Endothelial cell of umbilical vein (primary cell): ENCODE results near the gene SDSL. TPM values are rescaled to one million over a fixed set of nuclear protein-coding genes. Genes with fewer than 3 reads are reported as not detected.

Experiments used
- BruUV-seq: library from RNA; stranded (reverse); fragments of 400-500 nt; replicated peaks from 2 replicates; lab custom pipeline; 2021; lab: Mats Ljungman, UMichigan
- CTCF ChIA-PET: fragments of 300-600, 350-600 bp; sonication (Branson Sonifier 250); formaldehyde crosslinking; loops from one replicate; lab custom pipeline; 2021; ENCODE audit warnings: antibody characterized with exemption, inconsistent platforms; lab: Charles Lee
- POLR2A ChIA-PET: fragments of 300-600, 350-600 bp; sonication (Branson Sonifier 250); formaldehyde crosslinking; loops from one replicate; lab custom pipeline; 2021; ENCODE audit warnings: antibody characterized with exemption, inconsistent platforms; lab: Charles Lee
- DNase-seq: peaks from one replicate; pipeline ENCODE4 v3.0.0-alpha.2; 2011; ENCODE audit warnings: low read depth, low spot score
- FAIRE-seq: peaks from 2 replicates; lab custom pipeline; 2011; peaks lifted over from hg19 to GRCh38; lab: Jason Lieb, UNC
- H2AFZ ChIP-seq: 2 replicates; pipeline ENCODE4 v1.6.0; 2012; ENCODE audit warnings: low read depth, low read length, control low read depth, inconsistent platforms
- H3K27ac ChIP-seq: 2 replicates; pipeline ENCODE4 v1.5.1; 2011; ENCODE audit warnings: low read depth, mild to moderate bottlenecking, control low read depth, low read length, moderate library complexity; ENCODE audit not compliant: insufficient read depth
- H3K27me3 ChIP-seq, 2 experiments: 2 replicates each; pipeline versions ENCODE4 v1.6.0 to v1.6.1; 2011; ENCODE audit warnings: low read length in 2 of 2, mixed read lengths in 1 of 2; ENCODE audit not compliant: control insufficient read depth in 2 of 2, insufficient read depth in 2 of 2
- H3K36me3 ChIP-seq, 2 experiments: 2 replicates in 1 of 2; 3 replicates in 1 of 2; pipeline ENCODE4 v1.5.1; 2011; ENCODE audit warnings: low read length in 2 of 2, mild to moderate bottlenecking in 1 of 2, moderate library complexity in 1 of 2; ENCODE audit not compliant: control insufficient read depth in 2 of 2, insufficient read depth in 2 of 2; ENCODE audit errors: extremely low read depth in 1 of 2
- H3K4me1 ChIP-seq: 3 replicates; pipeline ENCODE4 v1.5.1; 2011; ENCODE audit warnings: mild to moderate bottlenecking, low read length; ENCODE audit not compliant: control insufficient read depth, insufficient read depth; ENCODE audit errors: extremely low read depth
- H3K4me2 ChIP-seq: 2 replicates; pipeline ENCODE4 v1.6.1; 2011; ENCODE audit warnings: low read length, control low read depth, mixed read lengths; ENCODE audit not compliant: insufficient read depth
- H3K4me3 ChIP-seq, 3 experiments: fragments of 200-600 bp in 1 of 3; sonication (generic), shearing (Covaris generic) in 1 of 3; replicated peaks in 1 of 3; 2 replicates each; pipeline ENCODE4 v1.5.1; 2011 to 2016; ENCODE audit warnings: control low read depth in 3 of 3, low read length in 3 of 3, mild to moderate bottlenecking in 2 of 3, inconsistent platforms in 1 of 3, low read depth in 1 of 3, moderate library complexity in 1 of 3; ENCODE audit not compliant: insufficient read depth in 1 of 3
- H3K79me2 ChIP-seq: 2 replicates; pipeline ENCODE4 v1.6.0; 2012; ENCODE audit warnings: low read length, inconsistent platforms; ENCODE audit not compliant: control insufficient read depth, insufficient read depth
- H3K9ac ChIP-seq: replicated peaks from 2 replicates; pipeline ENCODE3; 2011; ENCODE audit warnings: low read length, control low read depth; ENCODE audit not compliant: insufficient read depth; ENCODE audit errors: extremely low read depth
- H3K9me1 ChIP-seq: replicated peaks from 3 replicates; pipeline ENCODE4 v1.6.0; 2011; ENCODE audit warnings: mild to moderate bottlenecking, low read length; ENCODE audit not compliant: control insufficient read depth, insufficient read depth; ENCODE audit errors: extremely low read depth
- H3K9me3 ChIP-seq: replicated peaks from 2 replicates; pipeline ENCODE4 v1.5.1; 2012; ENCODE audit warnings: low read length, inconsistent platforms; ENCODE audit not compliant: control insufficient read depth, insufficient read depth
- H4K20me1 ChIP-seq: replicated peaks from 2 replicates; pipeline ENCODE3; 2011; ENCODE audit warnings: mild to moderate bottlenecking, low read length; ENCODE audit not compliant: control insufficient read depth, insufficient read depth; ENCODE audit errors: extremely low read depth
- CTCF ChIP-seq, 2 donors: IDR thresholded peaks; 1 replicate in 1 of 2; 2 replicates in 1 of 2; pipeline ENCODE4 v1.5.1; 2011; ENCODE audit warnings: low read length in 2 of 2, mild to moderate bottlenecking in 2 of 2, moderate library complexity in 2 of 2, control low read depth in 1 of 2, inconsistent platforms in 1 of 2, low read depth in 1 of 2; ENCODE audit not compliant: insufficient read depth in 1 of 2; ENCODE audit errors: extremely low read depth in 1 of 2
- EZH2 ChIP-seq: IDR thresholded peaks from 2 replicates; pipeline ENCODE4 v1.6.1; 2012; ENCODE audit warnings: borderline replicate concordance, low read depth, mild to moderate bottlenecking, moderate library complexity, low read length, inconsistent platforms; ENCODE audit not compliant: severe bottlenecking
- FOS ChIP-seq: IDR thresholded peaks from 2 replicates; pipeline ENCODE4 v1.6.1; 2011; ENCODE audit warnings: mild to moderate bottlenecking, low read length, moderate library complexity, borderline replicate concordance; ENCODE audit not compliant: insufficient read depth
- GATA2 ChIP-seq: IDR thresholded peaks from 2 replicates; pipeline ENCODE4 v1.7.0; 2011; ENCODE audit warnings: low read depth, mild to moderate bottlenecking, moderate library complexity, mixed read lengths, low read length; ENCODE audit not compliant: insufficient read length, insufficient read depth
- JUN ChIP-seq: IDR thresholded peaks from 2 replicates; pipeline ENCODE4 v1.6.1; 2011; ENCODE audit warnings: borderline replicate concordance, low read depth; ENCODE audit not compliant: insufficient read length, insufficient read depth
- MAX ChIP-seq: IDR thresholded peaks from 2 replicates; pipeline ENCODE4 v1.6.1; 2011; ENCODE audit not compliant: insufficient read depth, insufficient read length
- MYC ChIP-seq: IDR thresholded peaks from one replicate; pipeline ENCODE4 v1.6.1; 2011; ENCODE audit warnings: mild to moderate bottlenecking, low read depth, low read length
- POLR2A ChIP-seq: IDR thresholded peaks from 2 replicates; pipeline ENCODE4 v1.6.1; 2012; ENCODE audit warnings: low read depth, mild to moderate bottlenecking, control low read depth, low read length
- POLR2AphosphoS5 ChIP-seq: IDR thresholded peaks from 2 replicates; pipeline ENCODE4 v1.6.1; 2012; ENCODE audit warnings: low read depth, mild to moderate bottlenecking, control low read depth, low read length, moderate library complexity; ENCODE audit not compliant: insufficient read depth
- dilution Hi-C: fragments of 300-500 bp; cut with MboI; formaldehyde crosslinking; loops from one replicate; pipeline ENCODE4 v1.15.0; 2019; ENCODE audit warnings: low sequenced_read_pairs; ENCODE audit not compliant: extremely low pct_ligation_motif_present
- intact Hi-C: fragments of 100-400 bp; cut with micrococcal nuclease; formaldehyde crosslinking; loops from one replicate; pipeline ENCODE4 v1.10.0; 2022
- polyA plus RNA-seq, 4 experiments: library from polyadenylated mRNA; depleted of rRNA in 3 of 4; stranded (reverse) in 3 of 4; unstranded in 1 of 4; fragments of >200 nt; gene quantifications; 2 replicates each; pipeline versions ENCODE4 v1.2.1 to v1.2.3, GENCODE V29; 2011 to 2012; ENCODE audit warnings: missing spikeins in 1 of 4
- total RNA-seq: library from RNA; stranded (reverse); gene quantifications from 2 replicates; pipeline ENCODE4 v1.2.3, GENCODE V29; 2021

SDSL gene
- total and polyA plus RNA-seq, 2 donors (not counting 3 experiments of a cell fraction or from before 2014, with no cell fraction given) = 5.7 to 16.9 TPM

DNA sequence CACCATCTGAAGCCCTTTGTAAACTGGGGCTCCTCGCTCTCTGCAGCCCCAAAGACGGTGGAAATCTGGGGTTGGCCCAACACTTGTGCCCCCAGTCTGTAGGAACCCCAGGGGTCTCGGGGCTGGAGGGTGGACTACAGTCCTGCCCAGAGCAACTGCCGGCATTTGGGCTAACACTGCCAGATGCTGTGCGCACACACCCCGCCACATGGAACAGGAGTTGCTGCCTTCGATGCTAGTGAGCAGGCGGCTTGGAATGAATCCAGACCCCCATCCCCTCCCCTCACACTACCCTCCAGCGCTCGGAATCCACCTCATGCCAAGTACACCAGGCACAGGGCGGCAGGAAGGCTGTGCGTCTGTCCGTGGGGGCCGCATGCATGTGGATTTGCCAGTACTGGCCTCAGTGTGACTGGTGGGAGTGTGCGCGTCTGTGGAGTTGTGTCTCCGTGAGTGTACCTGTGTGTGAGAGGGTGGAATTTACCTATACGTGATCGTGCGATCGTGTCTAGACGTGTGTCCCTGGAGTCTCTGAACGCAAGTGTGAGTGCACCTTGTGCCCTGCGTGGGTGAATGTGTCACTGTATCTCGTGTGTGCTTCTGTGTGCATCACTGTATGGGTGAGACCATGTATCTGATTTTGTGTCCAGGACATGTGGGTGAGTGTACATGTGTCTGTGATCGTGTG lies 44.4 kb downstream of the SDSL start:
- TF ChIP-seq CTCF (IDR thresholded peaks at IDR 0.05; ENCODE audit: extremely low read depth in 1 of 2, insufficient read depth in 1 of 2, low read depth in 1 of 2, low read length in 2 of 2) (no peak), JUN (no peak), POLR2A (no peak), FOS (no peak), MAX (no peak), POLR2AphosphoS5 (no peak), EZH2 (no peak), MYC (no peak), GATA2 (no peak)
- H3K36me3 ChIP-seq = no peaks in the 10 kb centered on the region
- no peaks in the 10 kb centered on the region for H3K9me3 ChIP-seq
- H4K20me1 ChIP-seq = no peaks in the 10 kb centered on the region
- no peaks in the 10 kb centered on the region for H3K79me2 ChIP-seq
- CTCF ChIA-PET = no interaction called here
- H3K9ac ChIP-seq = no peak overlapping the region
- H2AFZ ChIP-seq = no peak overlapping the region
- no peaks in the 10 kb centered on the region for H3K9me1 ChIP-seq
- dilution Hi-C loops (no loop called here), intact Hi-C loops (no loop called here)
- no peak overlapping the region for H3K4me3 ChIP-seq
- BruUV-seq = no TSS peak
- H3K4me1 ChIP-seq = no peaks in the 10 kb centered on the region
- FAIRE-seq (no peak), DNase-seq (no peak)
- POLR2A ChIA-PET = interaction anchor here (1.0 kb wide), 1 partner anchor 442 kb away, joined by 4 read pairs; no protein-coding TSS in a partner anchor
- H3K27me3 ChIP-seq = peaks cover 74 to 91% of the 10 kb centered on the region in 2 experiments
- no peak overlapping the region for H3K27ac ChIP-seq
- no peak overlapping the region for H3K4me2 ChIP-seq
